Activated T-helper 17 cell treated with anti-CD3 and anti-CD28 coated beads, Interleukin-2, amount 50 U/mL, for 72 hours (primary cell): Measurements from ENCODE around the gene KISS1. TPM values are rescaled to one million over a fixed set of nuclear protein-coding genes. Genes with fewer than 3 reads are reported as not detected.

Source experiments
- ATAC-seq: fragments of 150-1000 bp; cut with Tn5 transposase; replicated peaks from 2 replicates; pipeline ENCODE4 v1.10.0; 2021; ENCODE audit warnings: mild to moderate bottlenecking, moderate library complexity
- H3K27ac Mint-ChIP-seq: one replicate; pipeline ENCODE4 v1.8.0; 2022; ENCODE audit warnings: mixed read lengths
- H3K27me3 Mint-ChIP-seq: one replicate; pipeline ENCODE4 v1.8.0; 2022; ENCODE audit warnings: mixed read lengths
- H3K36me3 Mint-ChIP-seq: one replicate; pipeline ENCODE4 v1.8.0; 2022; ENCODE audit warnings: low read depth, mild to moderate bottlenecking, mixed read lengths
- H3K4me1 Mint-ChIP-seq: one replicate; pipeline ENCODE4 v1.8.0; 2022; ENCODE audit warnings: mixed read lengths
- H3K4me3 Mint-ChIP-seq: one replicate; pipeline ENCODE4 v1.8.0; 2022; ENCODE audit warnings: mild to moderate bottlenecking, mixed read lengths
- H3K9me3 Mint-ChIP-seq: one replicate; pipeline ENCODE4 v1.8.0; 2022; ENCODE audit warnings: mixed read lengths
- total RNA-seq, 2 donors: library from RNA; stranded (reverse); gene quantifications; one replicate each; pipeline ENCODE4 v1.2.3, GENCODE V29; 2022

Gene KISS1
- total RNA-seq, 2 donors from 2014 or later: not detected

DNA sequence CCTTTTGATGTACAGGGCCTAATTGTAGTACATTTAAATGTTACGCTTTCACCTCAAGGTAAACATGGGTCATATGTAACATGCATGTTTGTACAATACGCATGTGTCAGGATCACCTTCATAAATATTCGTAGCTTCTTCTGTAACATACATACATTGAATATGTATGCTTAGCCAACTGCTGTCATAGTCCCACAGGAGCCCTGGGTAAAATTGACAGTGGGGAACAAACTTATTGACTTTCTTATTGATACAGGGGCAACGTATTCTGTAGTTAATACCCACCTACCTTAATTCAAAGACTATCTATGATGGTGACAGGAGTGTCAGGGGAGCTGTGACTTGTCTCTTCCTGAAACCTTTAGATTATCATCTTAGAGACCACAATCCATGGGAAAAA lies 26.4 kb downstream of the KISS1 start:
- Mint-ChIP-seq H3K36me3 (no peaks in the 10 kb centered on the region), H3K4me3 (no peak overlapping the region), H3K27ac (no peak overlapping the region), H3K9me3 (peaks cover 9% of the 10 kb centered on the region), H3K4me1 (no peaks in the 10 kb centered on the region), H3K27me3 (peaks cover 10% of the 10 kb centered on the region)
- no peak for ATAC-seq

DNA sequence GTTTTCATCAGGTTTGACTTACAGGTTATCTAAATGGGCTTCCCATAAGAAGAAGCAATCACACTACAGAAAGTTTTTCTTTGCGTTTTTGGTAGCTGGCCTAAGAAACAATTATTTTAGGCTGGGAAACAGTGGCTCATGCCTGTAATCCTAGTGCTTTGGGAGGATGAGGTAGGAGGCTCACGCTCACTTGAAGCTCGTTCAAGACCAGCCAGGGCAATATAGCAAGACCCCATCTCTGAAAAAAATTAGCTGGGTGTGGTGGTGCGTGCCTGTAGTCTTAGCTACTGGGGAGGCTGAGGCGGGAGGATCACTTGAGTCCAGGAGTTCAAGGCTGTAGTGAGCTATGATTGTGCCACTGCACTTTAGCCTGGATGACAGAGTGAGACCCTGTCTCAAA lies 28.6 kb downstream of the KISS1 start:
- Mint-ChIP-seq H3K4me3 (no peak overlapping the region), H3K27me3 (peaks cover 5% of the 10 kb centered on the region), H3K36me3 (no peaks in the 10 kb centered on the region), H3K9me3 (peaks cover 4% of the 10 kb centered on the region), H3K4me1 (no peaks in the 10 kb centered on the region), H3K27ac (no peak overlapping the region)
- ATAC-seq: no peak

DNA sequence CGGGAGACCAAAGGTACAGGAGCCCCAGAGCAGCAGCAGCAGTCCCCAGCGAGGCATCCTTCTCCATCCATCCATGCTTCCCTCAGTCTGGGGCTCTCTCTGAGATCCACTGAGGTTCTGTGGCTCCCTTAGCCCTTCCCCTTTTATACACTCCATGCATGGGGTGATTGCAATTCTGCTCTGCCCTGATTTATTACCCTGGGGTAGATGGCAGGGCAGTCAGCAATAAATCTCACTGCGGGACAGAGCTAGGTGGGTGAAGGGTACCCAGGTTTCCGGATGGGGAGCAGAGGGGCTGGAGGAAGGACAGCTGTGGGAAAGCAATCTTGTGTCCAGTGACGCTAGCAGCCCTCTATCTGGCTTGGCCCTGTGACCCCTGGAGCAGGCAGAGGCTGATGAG lies 30.1 kb downstream of the KISS1 start, which contains the start of gene REN:
Gene REN (minus strand): TSS at position 119 of the 400 bp plus-strand sequence. CDS start 44 bp downstream, at position 75.
- Mint-ChIP-seq H3K9me3 (peaks cover 4% of the 10 kb centered on the region), H3K4me1 (no peaks in the 10 kb centered on the region), H3K27me3 (peaks cover 8% of the 10 kb centered on the region), H3K27ac (no peak within 1 kb of the TSS), H3K36me3 (no peaks in the 10 kb centered on the region), H3K4me3 (no peak within 1 kb of the TSS)
- ATAC-seq: no peak

DNA sequence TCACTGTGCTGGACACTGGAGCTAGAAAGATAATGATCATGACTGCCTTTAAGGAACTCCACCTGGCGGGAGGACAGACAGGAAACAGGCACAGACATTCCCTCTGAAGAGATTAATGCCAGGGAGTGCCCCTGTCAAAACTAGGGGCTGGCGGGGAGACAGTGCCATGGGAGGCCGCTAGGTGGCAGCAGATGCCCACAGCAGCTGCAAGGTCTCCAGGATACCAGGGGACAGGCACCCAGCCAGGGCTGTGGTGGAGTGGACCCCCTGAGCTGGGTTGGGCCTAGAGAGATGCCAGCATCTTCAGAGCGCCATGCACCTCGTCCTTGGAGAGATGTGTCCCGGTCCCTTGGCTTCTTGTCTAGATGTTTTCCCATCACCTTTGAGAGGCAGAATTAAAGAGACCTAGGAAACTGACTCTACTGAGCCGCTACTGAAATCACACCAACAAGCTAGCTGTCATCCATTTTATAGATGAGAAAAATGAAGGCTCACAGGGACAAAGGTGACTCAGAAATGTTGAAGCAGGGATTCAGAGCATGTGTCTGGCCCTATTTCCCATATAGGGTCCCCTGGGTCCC lies 33.7 kb downstream of the KISS1 start:
- H3K27me3 Mint-ChIP-seq: peaks cover 13% of the 10 kb centered on the region
- peaks cover 4% of the 10 kb centered on the region for H3K9me3 Mint-ChIP-seq
- H3K4me3 Mint-ChIP-seq: no peak overlapping the region
- H3K27ac Mint-ChIP-seq: no peak overlapping the region
- ATAC-seq: peak; percentile 94
- no peaks in the 10 kb centered on the region for H3K4me1 Mint-ChIP-seq
- H3K36me3 Mint-ChIP-seq: no peaks in the 10 kb centered on the region

DNA sequence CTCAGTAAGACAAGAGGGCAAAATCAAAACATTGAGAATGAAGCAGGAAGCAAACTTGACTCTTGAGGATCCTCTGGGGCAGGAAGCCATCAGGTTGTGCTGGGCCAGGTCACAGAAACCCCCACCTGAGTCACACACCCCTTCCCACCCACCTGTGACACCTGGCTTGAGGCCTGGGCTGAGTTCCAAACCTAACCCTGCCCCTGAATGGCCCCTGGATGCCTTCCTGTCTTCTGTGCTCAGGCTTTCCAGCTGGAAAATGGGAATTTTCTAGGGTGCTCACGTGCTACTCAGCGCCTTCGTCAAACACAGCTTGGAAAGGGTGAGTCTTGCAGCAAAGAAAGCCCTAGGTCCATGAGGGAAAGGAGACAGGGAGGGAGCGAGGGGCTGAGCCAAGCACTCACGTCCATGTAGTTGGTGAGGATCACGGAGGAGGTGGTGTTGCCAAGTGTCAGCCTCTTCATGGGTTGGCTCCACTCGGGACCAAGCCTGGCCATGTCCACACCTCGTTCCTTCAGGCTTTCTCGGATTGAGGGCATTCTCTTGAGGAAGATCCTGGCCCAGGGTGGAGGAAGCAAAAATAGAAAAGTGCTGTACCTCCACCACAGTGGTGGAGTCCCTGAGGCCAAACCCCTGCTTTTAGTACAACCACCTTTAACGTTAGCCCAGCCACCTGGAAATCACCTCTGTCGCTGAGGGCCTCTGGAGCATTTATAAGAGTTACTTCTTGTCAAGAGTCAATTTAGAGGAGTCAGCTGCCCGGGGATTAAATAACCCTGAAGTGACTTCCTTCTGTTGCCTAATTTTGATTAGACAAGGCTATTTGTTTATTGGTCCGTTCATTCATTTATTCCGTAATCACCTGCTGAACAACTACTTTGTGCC lies 34.4 kb downstream of the KISS1 start:
- H3K27me3 Mint-ChIP-seq: peaks cover 13% of the 10 kb centered on the region
- no peak for ATAC-seq
- no peak overlapping the region for H3K27ac Mint-ChIP-seq
- no peak overlapping the region for H3K4me3 Mint-ChIP-seq
- H3K4me1 Mint-ChIP-seq: no peaks in the 10 kb centered on the region
- H3K36me3 Mint-ChIP-seq: no peaks in the 10 kb centered on the region
- no peaks in the 10 kb centered on the region for H3K9me3 Mint-ChIP-seq

DNA sequence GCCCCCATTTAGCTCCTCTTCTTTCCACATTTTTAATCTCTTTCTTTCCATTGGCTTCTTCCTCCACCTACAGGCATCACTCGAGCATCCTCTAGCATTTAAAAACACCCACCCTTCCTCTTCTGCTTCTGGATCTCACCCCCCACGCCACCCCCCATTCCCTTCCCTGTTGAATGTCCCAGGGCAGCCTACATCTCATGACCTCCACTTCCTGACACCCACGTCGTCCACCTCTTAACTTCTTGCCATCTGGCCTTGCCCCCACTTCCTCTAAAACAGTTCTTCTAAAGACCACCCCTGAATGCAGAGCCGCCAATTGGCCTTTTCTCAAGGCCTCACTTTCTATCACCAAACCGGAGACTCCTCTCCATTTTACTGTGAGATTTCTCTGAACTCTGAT lies 38.3 kb downstream of the KISS1 start:
- no peak overlapping the region for H3K4me3 Mint-ChIP-seq
- H3K27ac Mint-ChIP-seq: no peak overlapping the region
- no peaks in the 10 kb centered on the region for H3K9me3 Mint-ChIP-seq
- H3K4me1 Mint-ChIP-seq: no peaks in the 10 kb centered on the region
- no peak for ATAC-seq
- H3K36me3 Mint-ChIP-seq: no peaks in the 10 kb centered on the region
- H3K27me3 Mint-ChIP-seq: peaks cover 8% of the 10 kb centered on the region

DNA sequence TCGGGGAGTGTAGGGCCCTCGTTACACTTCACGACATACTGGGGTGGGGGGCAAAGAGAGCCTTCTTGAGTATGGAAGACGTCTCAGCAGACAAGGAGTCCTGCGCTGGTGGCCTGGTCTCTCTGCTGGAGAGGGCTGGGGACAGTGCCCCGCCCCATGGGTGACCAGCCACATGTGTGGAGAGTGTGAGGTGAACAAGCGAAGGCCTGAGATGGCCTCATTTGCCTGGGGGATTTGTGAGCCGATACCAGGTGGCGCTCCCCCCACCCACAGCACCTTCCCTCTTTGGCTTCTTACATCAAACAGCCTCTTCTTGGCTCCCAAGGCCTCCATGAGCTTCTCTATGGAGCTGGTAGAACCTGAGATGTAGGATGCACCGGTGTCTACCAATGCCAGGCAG lies 40.4 kb downstream of the KISS1 start:
- H3K27ac Mint-ChIP-seq: no peak overlapping the region
- no peak for ATAC-seq
- no peaks in the 10 kb centered on the region for H3K36me3 Mint-ChIP-seq
- no peak overlapping the region for H3K4me3 Mint-ChIP-seq
- no peaks in the 10 kb centered on the region for H3K4me1 Mint-ChIP-seq
- H3K27me3 Mint-ChIP-seq: peaks cover 2% of the 10 kb centered on the region
- H3K9me3 Mint-ChIP-seq: no peaks in the 10 kb centered on the region

DNA sequence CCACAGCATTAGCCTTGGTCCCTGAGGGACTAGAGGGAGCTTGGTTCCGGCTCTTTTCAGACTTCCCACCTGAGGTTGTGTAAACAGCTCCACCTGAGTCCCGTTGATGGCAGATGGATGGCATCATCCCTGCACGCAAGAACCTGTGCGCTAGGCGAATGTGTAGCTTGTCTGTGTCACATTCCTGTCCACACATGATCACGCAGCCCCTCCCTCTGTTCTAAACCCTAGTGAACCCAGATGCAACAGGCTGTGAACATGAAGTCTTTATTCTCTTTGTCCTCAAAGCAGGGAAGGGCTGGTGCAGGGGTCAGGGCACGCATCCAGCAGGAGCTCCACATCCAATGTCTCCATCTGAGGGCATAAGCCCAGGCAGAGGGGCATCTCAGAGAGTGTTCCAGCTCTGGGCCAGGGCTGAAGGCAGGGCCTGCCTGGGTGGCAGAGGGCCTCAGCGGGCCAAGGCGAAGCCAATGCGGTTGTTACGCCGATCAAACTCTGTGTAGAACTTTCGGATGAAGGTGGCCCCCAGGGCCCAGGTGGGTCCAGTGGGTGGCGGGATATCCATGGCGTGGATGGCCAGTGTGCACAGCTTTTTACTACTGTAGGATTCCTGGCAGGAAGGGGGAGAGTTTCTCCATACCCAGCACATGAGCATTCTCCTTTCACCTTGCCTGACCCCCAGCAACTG lies 41.6 kb downstream of the KISS1 start:
- H3K27ac Mint-ChIP-seq: no peak overlapping the region
- no peaks in the 10 kb centered on the region for H3K27me3 Mint-ChIP-seq
- H3K4me3 Mint-ChIP-seq: no peak overlapping the region
- no peaks in the 10 kb centered on the region for H3K9me3 Mint-ChIP-seq
- H3K36me3 Mint-ChIP-seq: no peaks in the 10 kb centered on the region
- no peak for ATAC-seq
- H3K4me1 Mint-ChIP-seq: no peaks in the 10 kb centered on the region

DNA sequence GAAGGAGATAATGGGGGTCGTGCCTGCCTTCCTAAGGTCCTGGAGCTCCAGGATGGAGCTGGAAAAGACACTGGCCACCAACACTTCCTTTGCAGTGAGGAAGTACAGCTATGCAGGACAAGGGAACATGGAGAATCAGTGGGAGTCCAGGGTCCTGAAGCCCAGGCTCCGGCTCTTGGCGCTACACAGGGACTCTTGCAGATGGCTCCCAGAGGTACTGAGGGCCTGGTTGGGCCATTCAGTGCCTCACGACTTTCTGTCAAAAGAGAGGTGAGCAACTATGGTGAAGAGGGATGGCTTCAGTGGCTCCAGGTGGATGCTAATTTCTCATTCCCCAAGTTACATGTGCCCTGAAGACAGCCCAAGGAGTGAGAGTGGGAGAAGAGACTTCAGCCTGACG lies 42.6 kb downstream of the KISS1 start:
- no peak overlapping the region for H3K27ac Mint-ChIP-seq
- H3K4me1 Mint-ChIP-seq: no peaks in the 10 kb centered on the region
- H3K4me3 Mint-ChIP-seq: no peak overlapping the region
- H3K36me3 Mint-ChIP-seq: no peaks in the 10 kb centered on the region
- no peaks in the 10 kb centered on the region for H3K9me3 Mint-ChIP-seq
- no peaks in the 10 kb centered on the region for H3K27me3 Mint-ChIP-seq
- ATAC-seq: no peak

DNA sequence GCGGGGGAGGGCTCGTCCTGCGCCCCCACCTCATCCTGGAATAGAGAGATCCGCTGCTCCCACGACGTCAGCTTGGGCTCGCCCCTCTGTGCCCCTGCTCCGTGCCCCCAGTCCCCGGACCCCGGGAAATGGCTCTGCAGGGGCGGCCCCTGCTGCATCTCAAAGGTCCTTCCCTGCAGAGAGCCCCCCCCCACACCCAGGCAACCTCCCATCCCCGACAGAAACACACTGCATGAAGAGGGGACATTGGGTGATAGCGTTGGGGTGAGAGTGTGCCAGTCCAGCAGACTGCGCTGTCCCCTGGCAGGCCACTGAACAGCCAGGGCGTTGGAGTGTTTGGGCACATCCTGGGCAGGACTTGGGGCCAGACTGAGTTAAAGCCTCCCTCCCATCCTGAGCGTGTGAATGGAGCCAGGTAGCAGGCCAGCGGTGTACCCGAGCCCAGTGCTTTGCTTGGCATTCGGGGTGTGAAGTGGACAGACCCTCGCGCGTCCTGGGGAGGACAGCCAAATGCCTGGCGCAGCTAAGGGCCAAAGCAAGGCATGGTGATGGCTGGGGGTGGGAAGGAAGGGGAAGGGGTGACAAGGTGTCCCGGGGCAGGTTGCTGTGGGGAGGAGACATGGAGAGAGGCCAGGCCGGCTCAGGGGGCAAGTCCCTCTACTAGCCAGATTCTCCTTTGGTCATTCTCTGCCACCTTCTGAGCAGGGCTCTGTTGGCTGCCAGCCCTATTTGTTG lies 43.8 kb downstream of the KISS1 start:
- H3K4me1 Mint-ChIP-seq: no peaks in the 10 kb centered on the region
- H3K27ac Mint-ChIP-seq: no peak overlapping the region
- H3K36me3 Mint-ChIP-seq: no peaks in the 10 kb centered on the region
- no peaks in the 10 kb centered on the region for H3K9me3 Mint-ChIP-seq
- H3K27me3 Mint-ChIP-seq: no peaks in the 10 kb centered on the region
- ATAC-seq: no peak
- peak overlapping the region; percentile 52 for H3K4me3 Mint-ChIP-seq

DNA sequence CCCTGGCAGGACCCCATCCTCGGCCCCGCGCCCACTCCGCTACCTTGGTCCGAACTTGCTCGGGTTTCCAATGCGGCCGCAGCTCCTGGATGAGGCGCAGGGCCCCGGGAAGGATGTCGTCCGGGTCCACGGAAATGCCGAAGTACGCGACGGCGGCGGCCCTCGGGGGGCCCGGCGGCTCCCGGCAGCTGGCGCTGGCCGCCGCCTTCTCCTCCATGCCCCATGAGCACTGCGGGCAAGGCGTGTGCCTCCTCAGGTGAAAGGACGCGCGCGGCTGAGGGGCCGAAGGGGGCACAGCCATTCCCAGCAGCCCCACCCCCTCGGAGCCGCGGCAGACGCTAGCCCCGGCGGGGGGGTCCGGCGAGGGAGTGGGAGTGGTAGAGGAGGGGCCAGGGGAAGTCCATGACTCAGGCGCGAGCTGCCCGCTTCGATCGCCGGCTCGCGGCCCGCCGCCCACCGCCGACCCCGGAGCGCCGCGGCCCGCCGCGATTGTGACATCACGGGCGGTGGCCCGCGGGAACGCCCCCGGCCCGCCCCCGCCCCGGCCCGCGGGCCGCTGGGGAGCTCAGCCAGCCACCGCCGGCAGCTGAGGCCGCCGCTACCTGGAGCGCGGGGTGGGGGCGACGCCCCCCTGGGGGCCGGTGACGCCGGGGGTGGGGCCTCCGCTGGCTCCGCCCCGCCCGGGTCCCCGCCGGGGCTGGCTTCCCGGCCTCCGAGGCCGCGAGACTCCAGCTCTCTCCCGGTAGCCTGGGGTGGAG lies 44.6 kb downstream of the KISS1 start, which contains the start of gene ETNK2:
Gene ETNK2 (minus strand): TSS at position 493 of the 758 bp plus-strand sequence. CDS start 192 bp downstream, at position 301.
- H3K36me3 Mint-ChIP-seq: no peaks in the 10 kb centered on the region
- no peaks in the 10 kb centered on the region for H3K4me1 Mint-ChIP-seq
- H3K27ac Mint-ChIP-seq: no peak within 1 kb of the TSS
- H3K27me3 Mint-ChIP-seq: no peaks in the 10 kb centered on the region
- H3K4me3 Mint-ChIP-seq: peak within 1 kb of the TSS; percentile 54
- no peaks in the 10 kb centered on the region for H3K9me3 Mint-ChIP-seq
- ATAC-seq: peak; percentile 64

DNA sequence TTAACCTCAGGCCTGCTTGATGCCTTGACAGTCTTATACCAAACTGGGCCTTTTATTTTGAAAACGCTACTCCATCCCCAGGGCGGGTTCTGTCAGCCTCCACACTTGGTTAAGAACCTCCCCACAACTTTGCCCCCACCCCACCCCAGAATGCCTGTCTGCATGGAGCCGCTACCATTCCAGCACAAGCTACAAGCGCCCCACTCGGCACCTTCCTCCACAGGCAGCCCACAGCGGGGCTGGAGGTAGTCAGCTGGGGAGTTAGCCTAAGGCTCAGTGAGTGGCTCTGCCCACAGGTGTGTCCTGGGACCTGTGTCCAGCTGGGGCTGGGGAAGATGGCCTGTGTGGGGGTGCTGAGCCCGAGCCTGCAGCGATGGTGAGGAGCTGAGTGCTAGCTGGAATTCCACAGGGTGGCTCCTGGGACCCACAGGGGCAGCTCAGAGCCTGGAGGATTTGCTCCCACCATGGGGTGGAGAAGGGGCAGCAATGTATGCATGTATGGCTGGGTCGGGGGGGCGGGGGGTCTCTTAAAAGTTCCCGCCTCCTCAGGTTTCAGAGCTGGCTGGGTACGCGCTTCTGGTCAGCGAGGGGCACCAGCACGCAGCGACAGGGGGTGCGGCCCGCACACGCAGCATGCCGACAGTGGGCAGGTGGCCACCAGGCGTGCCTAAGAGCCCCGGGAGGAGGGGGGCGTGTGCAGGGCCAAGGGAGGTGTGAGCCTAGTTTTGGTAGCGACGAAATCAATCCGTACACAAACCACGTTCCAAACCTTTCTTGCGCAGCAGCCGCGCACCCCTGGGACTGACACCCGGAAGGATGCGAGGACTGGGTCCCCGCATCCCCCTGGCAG lies 45.4 kb downstream of the KISS1 start:
- Mint-ChIP-seq H3K27me3 (no peaks in the 10 kb centered on the region), H3K36me3 (no peaks in the 10 kb centered on the region), H3K4me3 (peak overlapping the region; percentile 54), H3K4me1 (no peaks in the 10 kb centered on the region), H3K9me3 (no peaks in the 10 kb centered on the region), H3K27ac (no peak overlapping the region)
- ATAC-seq: peak; percentile 10
